Ascending aorta (tissue), 2 donors: ENCODE results near the gene OSBPL9. TPM values are rescaled to one million over a fixed set of nuclear protein-coding genes. Genes with fewer than 3 reads are reported as not detected.
A peak's percentile ranks its signal among the peaks of the same experiment; 100 is the strongest.

Source experiments
- DNase-seq, 2 donors: peaks; one replicate each; pipeline ENCODE4 v3.0.0-alpha.2; 2019; ENCODE audit warnings: low spot score in 2 of 2
- H3K27ac ChIP-seq, 2 donors: fragments of 200-600 bp; sonication (generic); one replicate each; pipeline ENCODE4 v1.5.1; 2016 to 2017; ENCODE audit warnings: mild to moderate bottlenecking in 1 of 2
- H3K27me3 ChIP-seq: fragments of 200-600 bp; sonication (generic); one replicate; pipeline ENCODE4 v1.5.1; 2017
- H3K36me3 ChIP-seq, 2 donors: fragments of 200-600 bp; sonication (generic); one replicate each; pipeline ENCODE4 v1.5.1; 2016
- H3K4me1 ChIP-seq, 2 donors: fragments of 200-600 bp; sonication (generic); one replicate each; pipeline ENCODE4 v1.5.1; 2016 to 2017; ENCODE audit warnings: mild to moderate bottlenecking in 1 of 2
- H3K4me3 ChIP-seq, 2 donors: fragments of 200-600 bp; sonication (generic); one replicate each; pipeline ENCODE4 v1.5.1; 2016 to 2017; ENCODE audit warnings: mild to moderate bottlenecking in 1 of 2
- H3K9me3 ChIP-seq, 2 donors: fragments of 200-600 bp; sonication (generic); one replicate each; pipeline ENCODE4 v1.5.1; 2016
- intact Hi-C: fragments of 100-400 bp; cut with DNase I; formaldehyde crosslinking; loops from one replicate; pipeline ENCODE4 v1.15.1; 2023
- total RNA-seq: library from RNA; depleted of rRNA; stranded (reverse); fragments of >200 nt; gene quantifications from one replicate; pipeline ENCODE4 v1.1.0, GENCODE V29; 2016
- TF ChIP-seq, protein P1 (sequence below), 3 experiments: fragments of 200-600 bp in 2 of 3; fragments of 450-650 bp in 1 of 3; sonication (generic) in 2 of 3; IDR thresholded peaks; one replicate each; pipeline ENCODE4 v1.5.1; 2016 to 2019; ENCODE audit warnings: antibody characterized with exemption in 3 of 3, mild to moderate bottlenecking in 1 of 3, moderate library complexity in 1 of 3

OSBPL9 gene
- total RNA-seq, 1 donor from 2014 or later = 101 TPM

DNA sequence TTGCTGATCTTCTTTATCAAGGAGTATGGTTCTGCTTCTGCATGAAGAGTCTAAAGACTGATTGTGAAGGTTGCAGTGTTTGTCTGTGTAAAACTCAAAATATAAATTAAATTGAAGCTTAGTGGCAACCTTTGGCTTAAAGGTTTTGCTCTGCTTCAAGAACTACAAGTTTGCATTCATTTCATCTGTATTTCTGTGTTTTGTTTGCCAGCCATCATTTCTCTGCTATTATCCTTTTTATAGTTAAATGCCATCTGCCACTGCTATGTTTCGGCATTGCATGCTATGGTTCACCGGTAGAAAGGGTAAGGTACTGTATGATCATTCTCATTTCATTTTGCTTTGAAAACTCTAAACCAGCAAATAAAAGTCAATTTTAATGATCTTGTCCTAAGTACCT is 52.9 kb downstream of the OSBPL9 start:
- H3K4me3 ChIP-seq = peak overlapping the region in 1 of 2 donors; percentile 6
- intact Hi-C loops = loop anchor here (5.0 kb wide), 2 partner anchors 67 to 97 kb away; no protein-coding TSS in a partner anchor
- no peak overlapping the region for H3K27ac ChIP-seq
- H3K27me3 ChIP-seq = no peaks in the 10 kb centered on the region
- no peaks in the 10 kb centered on the region for H3K9me3 ChIP-seq
- no peaks in the 10 kb centered on the region for H3K36me3 ChIP-seq
- H3K4me1 ChIP-seq = peaks cover 7 to 53% of the 10 kb centered on the region in 2 donors
- TF ChIP-seq, protein P1, sequence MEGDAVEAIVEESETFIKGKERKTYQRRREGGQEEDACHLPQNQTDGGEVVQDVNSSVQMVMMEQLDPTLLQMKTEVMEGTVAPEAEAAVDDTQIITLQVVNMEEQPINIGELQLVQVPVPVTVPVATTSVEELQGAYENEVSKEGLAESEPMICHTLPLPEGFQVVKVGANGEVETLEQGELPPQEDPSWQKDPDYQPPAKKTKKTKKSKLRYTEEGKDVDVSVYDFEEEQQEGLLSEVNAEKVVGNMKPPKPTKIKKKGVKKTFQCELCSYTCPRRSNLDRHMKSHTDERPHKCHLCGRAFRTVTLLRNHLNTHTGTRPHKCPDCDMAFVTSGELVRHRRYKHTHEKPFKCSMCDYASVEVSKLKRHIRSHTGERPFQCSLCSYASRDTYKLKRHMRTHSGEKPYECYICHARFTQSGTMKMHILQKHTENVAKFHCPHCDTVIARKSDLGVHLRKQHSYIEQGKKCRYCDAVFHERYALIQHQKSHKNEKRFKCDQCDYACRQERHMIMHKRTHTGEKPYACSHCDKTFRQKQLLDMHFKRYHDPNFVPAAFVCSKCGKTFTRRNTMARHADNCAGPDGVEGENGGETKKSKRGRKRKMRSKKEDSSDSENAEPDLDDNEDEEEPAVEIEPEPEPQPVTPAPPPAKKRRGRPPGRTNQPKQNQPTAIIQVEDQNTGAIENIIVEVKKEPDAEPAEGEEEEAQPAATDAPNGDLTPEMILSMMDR (IDR thresholded peaks at IDR 0.05) = no peak
- DNase-seq = no peak

DNA sequence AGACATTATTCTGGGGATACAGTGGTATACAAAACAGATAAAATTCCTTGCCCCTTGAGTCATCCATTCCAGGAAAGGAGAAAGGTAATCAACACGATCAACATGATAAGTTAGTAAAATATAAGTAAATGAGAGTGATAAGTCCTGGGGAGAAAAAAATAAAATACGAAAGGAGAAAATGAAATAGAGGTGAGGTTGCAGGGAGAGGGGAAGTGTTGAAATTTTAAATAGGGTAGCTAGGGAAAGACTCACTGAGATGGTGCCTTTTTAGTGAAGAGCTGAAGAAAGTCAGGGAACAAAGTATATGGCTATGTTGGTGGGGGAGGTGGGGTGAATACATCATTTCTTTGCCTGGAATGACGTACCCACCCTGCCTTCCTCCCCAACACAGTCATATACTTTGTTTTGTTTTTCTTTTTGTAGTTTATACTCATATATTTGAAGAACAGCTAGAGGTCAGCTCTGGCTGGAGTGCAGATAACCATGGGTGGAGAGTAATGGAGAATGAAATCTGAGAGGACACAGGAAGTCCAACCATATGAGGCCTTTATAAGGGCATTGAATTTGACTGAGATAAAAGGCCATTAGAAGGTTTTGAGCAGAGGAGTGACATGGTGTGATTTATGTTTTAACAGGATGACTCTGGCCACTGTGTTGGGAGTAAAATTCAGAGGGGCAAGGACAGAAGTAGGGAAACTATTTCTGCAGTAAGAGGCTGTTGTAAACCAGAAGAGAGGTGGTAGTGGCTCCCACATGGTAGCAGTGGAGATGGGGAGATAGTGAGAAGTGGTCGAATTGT is 54.8 kb downstream of the OSBPL9 start:
- H3K9me3 ChIP-seq = no peaks in the 10 kb centered on the region
- peaks cover 3 to 41% of the 10 kb centered on the region in 2 donors for H3K4me1 ChIP-seq
- DNase-seq = no peak
- intact Hi-C loops = no loop called here
- no peaks in the 10 kb centered on the region for H3K27me3 ChIP-seq
- TF ChIP-seq, protein P1 (IDR thresholded peaks at IDR 0.05) = no peak
- no peak overlapping the region for H3K4me3 ChIP-seq
- H3K36me3 ChIP-seq = no peaks in the 10 kb centered on the region
- no peak overlapping the region for H3K27ac ChIP-seq

DNA sequence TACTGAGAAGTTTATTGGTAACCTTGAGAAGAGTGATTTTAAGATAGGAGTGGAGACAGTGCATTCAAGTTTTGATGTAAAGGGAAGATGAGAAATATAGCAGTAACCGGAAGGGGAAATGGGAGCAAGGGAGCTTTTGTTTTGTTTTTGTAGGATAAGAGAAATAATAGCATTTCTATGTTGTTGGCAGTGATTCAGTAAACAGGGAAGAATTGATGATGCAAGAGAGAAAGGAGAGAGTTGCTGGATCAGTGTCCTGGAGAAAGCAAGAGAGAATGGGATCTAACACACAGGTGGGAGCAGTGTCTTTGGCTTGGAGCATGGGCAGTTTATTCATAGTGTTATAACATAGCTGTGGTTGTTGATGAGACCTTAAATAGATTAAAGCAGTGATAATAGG is 56.4 kb downstream of the OSBPL9 start:
- Histone ChIP-seq H3K36me3 (no peaks in the 10 kb centered on the region), H3K9me3 (no peaks in the 10 kb centered on the region), H3K4me1 (peaks cover 3 to 30% of the 10 kb centered on the region in 2 donors), H3K27ac (no peak overlapping the region), H3K27me3 (no peaks in the 10 kb centered on the region), H3K4me3 (no peak overlapping the region)
- DNase-seq = no peak
- intact Hi-C loops = no loop called here
- TF ChIP-seq, protein P1 (IDR thresholded peaks at IDR 0.05) = no peak

DNA sequence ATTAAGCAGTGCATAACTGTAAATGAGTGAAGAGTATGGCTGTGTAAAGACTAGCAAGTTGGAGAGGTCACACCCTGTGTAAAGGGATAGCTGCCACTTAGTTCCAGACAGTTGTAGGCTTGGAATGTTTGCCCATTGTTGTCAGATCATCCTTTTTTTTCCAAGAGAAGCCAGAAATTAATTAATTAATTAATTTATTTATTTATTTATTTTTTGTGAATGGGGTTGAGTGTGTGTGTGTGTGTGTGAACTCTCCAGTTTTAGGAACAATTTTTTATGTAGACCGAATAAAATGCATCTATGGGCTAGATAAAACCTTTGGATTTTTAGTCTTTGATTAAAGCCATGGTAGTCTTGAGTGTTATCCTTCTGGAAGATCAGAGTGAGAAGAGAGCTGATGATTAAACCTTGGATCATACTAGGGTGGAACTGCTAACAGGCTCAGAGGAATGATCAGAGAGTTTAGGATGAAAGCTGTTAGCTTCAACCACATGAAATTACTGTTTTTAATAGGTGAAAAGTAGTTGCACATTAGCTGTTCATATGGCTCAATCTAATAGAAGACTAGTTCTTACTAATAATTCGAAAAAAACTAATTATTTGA is 58.4 kb downstream of the OSBPL9 start:
- H3K9me3 ChIP-seq = no peaks in the 10 kb centered on the region
- H3K4me1 ChIP-seq = peaks cover 0 to 13% of the 10 kb centered on the region in 2 donors
- no peaks in the 10 kb centered on the region for H3K36me3 ChIP-seq
- H3K27me3 ChIP-seq = no peaks in the 10 kb centered on the region
- DNase-seq = no peak
- intact Hi-C loops = no loop called here
- H3K27ac ChIP-seq = no peak overlapping the region
- TF ChIP-seq, protein P1 (IDR thresholded peaks at IDR 0.05) = no peak
- no peak overlapping the region for H3K4me3 ChIP-seq

DNA sequence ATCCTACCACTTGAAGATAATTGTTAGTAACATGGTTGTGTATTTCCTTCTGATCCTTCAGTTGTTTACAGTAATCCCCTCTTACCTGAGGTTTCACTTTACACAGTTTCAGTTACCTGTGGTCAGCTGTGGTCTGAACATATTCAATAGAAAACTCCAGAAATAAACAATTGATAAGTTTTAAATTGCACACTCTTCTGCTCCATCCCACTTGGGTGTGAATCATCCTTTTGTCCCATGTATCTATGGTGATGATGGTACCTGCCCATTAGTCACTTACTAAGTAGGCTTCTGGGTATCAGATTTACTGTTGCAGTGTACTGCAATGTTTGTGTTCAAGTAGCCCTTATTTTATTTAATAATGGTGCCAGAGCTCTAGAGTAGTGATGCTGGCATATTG is 62.5 kb downstream of the OSBPL9 start:
- Histone ChIP-seq H3K9me3 (no peaks in the 10 kb centered on the region), H3K4me1 (peaks cover 0 to 6% of the 10 kb centered on the region in 2 donors), H3K4me3 (no peak overlapping the region), H3K27me3 (no peaks in the 10 kb centered on the region), H3K36me3 (no peaks in the 10 kb centered on the region), H3K27ac (peak overlapping the region in 1 of 2 donors; percentile 72)
- TF ChIP-seq, protein P1 (IDR thresholded peaks at IDR 0.05) = no peak
- intact Hi-C loops = no loop called here
- DNase-seq = no peak
